Renal cortex interstitium (tissue), 11 donors: Measurements from ENCODE around the gene MTMR8. TPM values are rescaled to one million over a fixed set of nuclear protein-coding genes. Genes with fewer than 3 reads are reported as not detected.

Experiments used
- DNase-seq, 11 donors: peaks; one replicate each; pipeline ENCODE4 v3.0.0-alpha.2; 2013; ENCODE audit warnings: low read depth in 9 of 11, low spot score in 4 of 11; ENCODE audit errors: extremely low read depth in 1 of 11
- polyA plus RNA-seq, 3 donors: library from polyadenylated mRNA; unstranded; fragments of 120-200 nt; gene quantifications; one replicate each; pipeline ENCODE4 v1.2.1, GENCODE V29; 2013; ENCODE audit not compliant: insufficient read length in 3 of 3

The MTMR8 gene
- polyA plus RNA-seq, 3 donors: 1.4 to 2.4 (median 2.2) TPM

- no peak for DNase-seq
Measured at GRCh38 chrX:64334467-64334866, 60.8 kb downstream of the MTMR8 start.

DNA sequence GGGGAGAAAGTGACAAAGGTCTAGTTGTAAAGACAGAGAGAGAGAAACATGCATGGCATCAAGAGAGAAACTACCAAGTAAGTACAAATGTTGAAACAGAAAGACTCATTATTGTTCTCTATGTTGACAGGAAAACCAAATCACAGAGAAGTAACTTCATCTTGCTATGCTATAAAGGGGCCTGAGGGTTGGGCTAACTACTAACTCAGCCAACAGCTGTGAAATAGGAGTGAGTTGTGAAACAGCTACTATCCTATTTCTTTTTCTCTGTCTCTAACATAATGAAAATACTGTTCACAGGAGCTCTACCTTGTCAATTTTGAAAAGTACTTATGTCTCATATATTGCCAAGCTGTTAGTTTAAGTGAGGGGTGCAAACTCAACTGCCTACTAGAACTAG lies 65.0 kb downstream of the MTMR8 start:
- DNase-seq: no peak

- no peak for DNase-seq
Measured at GRCh38 chrX:64321507-64321906, 73.7 kb downstream of the MTMR8 start.

DNA sequence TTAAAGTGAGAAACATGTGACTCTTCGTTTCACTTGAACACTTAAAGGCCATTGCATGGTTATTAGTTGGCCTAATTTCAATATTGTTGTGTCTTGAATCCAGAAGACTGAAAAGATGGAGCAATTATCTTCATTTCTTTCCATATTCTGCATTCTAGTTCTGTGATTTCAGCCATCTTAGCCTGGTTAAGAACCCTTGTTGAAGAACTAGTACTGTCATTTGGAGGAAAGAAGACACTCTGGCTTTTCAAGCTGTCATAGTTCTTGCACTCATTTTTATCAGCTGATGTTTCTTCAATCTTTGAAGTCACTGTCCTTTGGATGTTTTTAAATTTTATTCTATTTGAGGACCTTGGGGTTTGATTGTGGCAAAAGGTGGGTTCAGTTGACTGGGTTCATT lies 81.6 kb downstream of the MTMR8 start:
- no peak for DNase-seq

GRCh38 chrX:64306712-64307111 lies 88.5 kb downstream of the MTMR8 start:
- DNase-seq: no peak

DNA sequence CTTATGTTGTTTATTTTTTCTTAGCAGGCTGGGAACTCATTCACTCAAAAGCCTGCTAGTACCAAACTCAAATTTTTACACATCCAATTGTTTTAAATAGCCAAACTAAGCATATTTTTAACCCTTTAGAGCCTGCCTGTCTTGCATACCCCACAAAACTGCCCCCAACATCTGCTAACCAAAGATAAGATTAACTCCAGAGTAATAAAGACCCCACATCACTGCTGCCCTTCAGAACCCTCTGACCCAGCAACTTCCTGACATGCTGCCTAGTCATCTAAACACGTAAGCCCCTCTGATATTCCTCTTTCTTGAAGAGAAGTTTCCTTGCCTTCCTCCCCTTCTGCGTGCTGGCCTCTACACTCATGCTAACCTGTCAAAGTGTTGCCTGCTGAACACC lies 104.1 kb downstream of the MTMR8 start:
- DNase-seq: no peak

DNA sequence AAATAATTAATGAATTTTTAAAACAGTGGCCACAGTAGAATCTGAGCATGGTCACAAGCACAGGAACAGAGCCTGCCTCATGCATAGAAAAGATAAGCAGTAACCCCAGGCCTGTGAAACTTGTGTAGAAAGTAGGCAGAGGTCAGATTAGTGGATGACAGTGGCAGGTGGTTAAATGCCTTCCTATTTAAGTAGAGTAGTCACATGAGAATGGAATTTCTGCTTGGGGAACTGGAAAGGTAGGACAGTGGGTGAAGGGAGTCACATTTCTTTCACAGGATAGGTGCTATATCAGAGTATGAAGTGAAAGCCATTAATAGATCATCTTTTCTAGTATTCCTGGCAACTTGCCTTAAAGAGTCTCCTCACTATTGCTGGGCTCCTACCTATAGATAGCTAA lies 130.0 kb downstream of the MTMR8 start:
- DNase-seq: no peak

GRCh38 chrX:64230123-64230970 lies 164.9 kb downstream of the MTMR8 start, which contains the start of gene ASB12:
TSS of gene ASB12 (minus strand) at chrX:64230607. CDS start at chrX:64225650, 4,957 bp downstream.
- DNase-seq: no peak

- no peak for DNase-seq
Measured at GRCh38 chrX:64229154-64229553, 166.1 kb downstream of the MTMR8 start.

Other genes starting within 250 kb of the MTMR8 start
- 1 to 10 TPM; 7.7 to 9.0 (median 8.7) TPM for gene AMER1, start 189.7 kb downstream of the MTMR8 start, polyA plus RNA-seq
- gene ASB12, start 164.8 kb downstream of the MTMR8 start, polyA plus RNA-seq: under 1 TPM; 0.39 to 0.70 (median 0.48) TPM